GM21825 (cell line): ENCODE results near the gene TRABD.
"Not testable (repeated sequence)": the region's sequence is repeated elsewhere in the genome, so short reads cannot be mapped to it uniquely, and the experiment has no call there.

Source experiments
- ATAC-seq: cut with Tn5 transposase; IDR thresholded peaks from one replicate; pipeline ENCODE4 v1.9.1; 2021; ENCODE audit warnings: mild to moderate bottlenecking, moderate library complexity; ENCODE audit not compliant: unreplicated experiment

The TRABD gene, protein sequence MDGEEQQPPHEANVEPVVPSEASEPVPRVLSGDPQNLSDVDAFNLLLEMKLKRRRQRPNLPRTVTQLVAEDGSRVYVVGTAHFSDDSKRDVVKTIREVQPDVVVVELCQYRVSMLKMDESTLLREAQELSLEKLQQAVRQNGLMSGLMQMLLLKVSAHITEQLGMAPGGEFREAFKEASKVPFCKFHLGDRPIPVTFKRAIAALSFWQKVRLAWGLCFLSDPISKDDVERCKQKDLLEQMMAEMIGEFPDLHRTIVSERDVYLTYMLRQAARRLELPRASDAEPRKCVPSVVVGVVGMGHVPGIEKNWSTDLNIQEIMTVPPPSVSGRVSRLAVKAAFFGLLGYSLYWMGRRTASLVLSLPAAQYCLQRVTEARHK

DNA sequence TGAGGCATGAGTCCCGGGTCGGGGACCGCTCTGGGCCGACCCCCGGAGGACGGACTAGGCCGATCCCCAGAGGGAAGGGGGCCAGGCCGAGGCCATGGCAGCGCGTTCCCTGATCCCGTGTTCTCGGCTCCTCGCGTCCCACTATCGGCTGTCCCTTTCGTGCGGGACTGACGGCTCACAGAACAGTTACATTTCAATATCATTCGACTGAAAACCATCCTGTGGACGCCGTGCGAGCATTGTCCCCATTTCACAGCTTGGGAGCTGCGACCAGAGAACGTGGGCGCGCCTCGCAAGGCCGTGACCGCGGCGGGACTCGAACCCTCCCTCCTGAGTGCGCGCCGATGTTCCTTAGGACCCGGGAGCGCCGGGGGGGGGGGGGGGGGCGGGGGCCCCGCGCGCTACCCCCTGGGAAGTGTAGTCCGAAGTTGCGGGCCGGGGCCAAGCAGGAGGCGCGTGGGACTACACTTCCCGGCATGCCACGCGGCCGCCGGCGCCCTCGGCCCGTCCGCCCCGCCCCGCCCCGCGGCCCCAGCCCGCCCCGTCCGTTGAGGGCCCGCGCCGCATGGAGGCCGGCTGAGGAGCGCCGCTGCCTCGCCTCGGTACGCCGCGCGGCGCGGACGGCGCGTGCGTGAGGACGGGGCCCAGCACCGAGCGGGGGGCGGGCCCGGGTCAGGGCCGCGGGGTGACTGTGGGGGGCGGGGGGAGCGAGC lies at the start of gene TRABD:
Gene TRABD, plus strand, starts transcription at position 539 of the 713 bp plus-strand sequence. CDS start 7,148 bp downstream, outside the sequence.
- peak; percentile 29 for ATAC-seq

DNA sequence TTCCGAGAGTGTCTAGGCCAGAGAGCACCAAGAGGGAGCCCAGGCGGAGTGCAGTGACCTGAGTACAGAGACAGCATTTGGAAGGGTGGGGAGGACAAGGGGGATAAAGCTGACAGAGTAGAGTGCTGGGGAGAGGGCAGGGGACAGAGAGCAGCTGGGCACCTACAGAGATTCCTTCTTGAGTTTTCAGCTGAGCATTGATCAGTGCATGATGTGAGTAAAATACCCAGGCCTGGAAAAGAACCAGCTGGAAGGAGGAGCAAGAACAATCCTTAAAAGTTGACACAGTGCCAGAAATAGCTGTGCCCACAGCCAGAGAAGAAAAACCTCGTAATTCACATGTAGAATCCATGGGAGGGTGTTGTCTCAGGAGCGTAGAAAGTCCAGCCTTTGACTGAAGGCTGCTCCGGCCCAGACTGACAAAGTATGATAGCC lies 49.1 kb upstream of the TRABD start:
- no peak for ATAC-seq

DNA sequence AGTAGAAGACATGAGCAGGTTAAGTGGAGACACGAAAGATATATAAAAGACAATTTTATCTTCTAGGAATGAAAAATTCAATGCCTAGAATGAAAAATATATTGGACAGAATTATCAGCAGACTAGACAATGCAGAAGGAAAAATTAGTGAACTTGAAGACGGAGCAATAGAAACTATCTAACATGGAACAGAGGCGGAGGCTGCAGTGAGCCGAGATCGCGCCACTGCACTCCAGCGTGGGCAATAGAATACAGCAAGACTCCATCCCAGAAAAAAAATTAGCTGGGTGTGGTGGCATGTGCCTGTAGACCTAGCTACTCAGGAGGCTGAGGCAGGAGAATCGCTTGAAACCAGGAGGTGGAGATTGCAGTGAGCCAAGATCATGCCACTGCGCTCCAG lies 48.4 kb upstream of the TRABD start:
- not testable (repeated sequence) for ATAC-seq

DNA sequence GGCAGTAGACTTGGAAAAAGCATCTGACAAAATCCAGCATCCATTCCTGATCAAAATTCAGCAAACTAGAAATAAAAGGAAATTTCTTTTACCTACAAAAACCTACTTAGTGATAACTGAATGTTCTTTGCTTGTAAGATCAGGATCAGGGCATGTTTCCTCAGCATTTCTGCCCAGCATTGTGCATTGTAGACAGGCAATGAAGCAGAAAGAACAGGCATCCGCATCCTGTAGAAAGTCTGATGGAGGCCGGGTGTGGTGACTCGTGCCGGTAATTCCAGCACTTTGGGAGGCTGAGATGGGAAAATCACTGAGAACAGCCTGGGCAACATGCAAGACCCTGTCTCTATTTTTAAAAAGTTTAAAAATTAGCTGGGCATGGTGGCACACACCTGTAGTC lies 47.7 kb upstream of the TRABD start:
- ATAC-seq = no peak

DNA sequence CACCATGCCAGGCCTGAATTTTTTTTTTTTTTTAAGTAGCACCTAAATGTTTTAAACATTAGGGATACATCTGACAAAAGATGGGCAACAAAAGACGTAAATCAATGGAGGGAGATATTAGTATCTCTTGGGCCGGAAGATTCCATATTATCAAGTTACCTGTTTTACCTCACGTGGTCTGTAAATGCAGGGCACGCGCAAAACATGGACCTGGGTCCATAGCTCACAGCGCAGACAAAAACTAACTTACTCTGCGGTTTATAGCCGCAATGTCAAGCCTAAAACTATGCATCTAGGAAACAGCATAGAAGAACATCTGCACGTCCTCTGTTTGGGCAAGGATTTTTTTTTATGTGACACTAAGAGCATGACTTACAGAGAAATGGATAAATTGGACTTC lies 46.7 kb upstream of the TRABD start:
- no peak for ATAC-seq

DNA sequence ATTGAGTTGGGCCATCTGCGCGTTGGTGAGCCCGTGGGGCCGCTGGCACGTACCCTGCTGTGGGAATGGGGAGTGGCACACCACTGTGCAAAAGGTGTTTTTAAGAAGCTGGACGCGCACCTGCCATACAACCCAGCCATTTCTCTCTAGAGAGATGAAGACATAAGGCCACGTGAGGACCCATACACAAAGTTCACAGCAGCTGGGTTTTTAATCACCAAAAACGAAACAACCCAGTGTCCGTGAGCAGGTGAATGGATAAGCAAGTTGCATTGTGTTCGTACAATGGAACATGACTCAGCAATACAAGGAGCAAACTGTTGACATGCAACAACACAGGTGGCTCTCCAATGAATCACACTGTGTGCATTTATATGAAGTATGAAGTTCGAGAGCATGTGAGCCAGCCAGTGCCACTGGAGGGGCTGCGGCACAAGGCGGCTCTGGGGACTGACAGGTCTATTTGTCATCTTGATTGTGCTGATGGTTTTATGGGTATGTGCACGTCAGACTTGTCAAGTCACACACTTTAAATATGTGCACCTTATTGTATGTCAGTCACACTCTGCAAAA lies 45.8 kb upstream of the TRABD start:
- no peak for ATAC-seq

DNA sequence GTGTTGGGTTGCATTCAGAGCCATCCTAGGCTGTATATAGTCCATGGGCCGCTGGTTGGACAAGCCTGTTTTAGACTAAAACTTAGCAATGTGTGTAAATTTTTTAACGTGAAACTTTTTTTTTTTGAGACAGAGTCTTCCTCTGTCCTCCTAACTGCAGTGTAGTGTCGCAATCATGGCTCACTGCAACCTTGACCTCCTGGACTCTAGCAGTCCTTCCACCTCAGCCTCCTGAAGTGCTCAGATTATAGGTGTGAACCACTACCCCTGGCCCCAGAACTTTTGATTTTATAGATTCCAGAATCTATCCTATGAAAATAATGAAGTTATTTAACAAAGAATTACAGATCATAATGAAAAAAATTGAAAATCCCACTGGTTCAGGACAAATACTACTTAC lies 45.1 kb upstream of the TRABD start:
- no peak for ATAC-seq

DNA sequence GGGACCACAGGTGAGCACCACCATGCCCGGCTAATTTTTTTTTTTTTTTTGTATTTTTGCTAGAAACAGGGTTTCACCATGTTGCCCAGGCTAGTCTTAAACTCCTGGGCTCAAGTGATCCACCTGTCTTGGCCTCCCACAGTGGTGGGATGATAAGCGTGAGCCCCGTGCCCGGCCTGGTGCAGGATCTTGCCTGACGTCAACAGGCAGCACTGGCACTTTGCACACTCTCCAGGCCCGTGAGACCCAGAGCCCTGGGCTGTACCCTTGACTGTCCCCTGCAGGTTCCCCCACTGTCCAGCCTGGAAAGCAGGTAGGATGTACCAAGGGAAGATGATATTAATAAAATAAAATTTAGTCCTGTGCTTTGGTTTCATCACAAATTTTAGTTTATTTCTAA lies 44.3 kb upstream of the TRABD start:
- no peak for ATAC-seq

DNA sequence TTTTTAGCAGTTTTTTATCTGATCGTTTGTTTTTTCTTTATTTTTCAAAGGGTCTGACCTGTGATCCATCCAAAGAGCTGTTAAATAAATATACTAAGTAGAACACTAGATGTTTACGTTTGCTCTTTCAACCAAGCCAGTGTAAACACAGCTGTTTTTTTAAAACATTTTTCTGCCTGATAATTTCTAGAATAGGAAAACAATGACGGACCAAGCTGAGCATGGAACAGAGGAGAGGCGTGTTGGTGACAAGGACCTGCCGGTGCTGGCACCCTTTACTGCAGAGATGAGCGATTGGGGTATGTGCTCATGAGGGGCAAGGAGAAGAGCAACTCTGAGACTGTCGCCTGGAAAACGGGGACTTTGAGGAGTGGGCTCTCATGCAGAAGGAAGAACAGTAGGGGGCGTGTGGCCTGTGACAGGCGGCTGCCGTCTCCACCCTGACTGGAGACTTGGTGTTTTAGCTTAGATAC lies 43.8 kb upstream of the TRABD start:
- ATAC-seq = no peak

DNA sequence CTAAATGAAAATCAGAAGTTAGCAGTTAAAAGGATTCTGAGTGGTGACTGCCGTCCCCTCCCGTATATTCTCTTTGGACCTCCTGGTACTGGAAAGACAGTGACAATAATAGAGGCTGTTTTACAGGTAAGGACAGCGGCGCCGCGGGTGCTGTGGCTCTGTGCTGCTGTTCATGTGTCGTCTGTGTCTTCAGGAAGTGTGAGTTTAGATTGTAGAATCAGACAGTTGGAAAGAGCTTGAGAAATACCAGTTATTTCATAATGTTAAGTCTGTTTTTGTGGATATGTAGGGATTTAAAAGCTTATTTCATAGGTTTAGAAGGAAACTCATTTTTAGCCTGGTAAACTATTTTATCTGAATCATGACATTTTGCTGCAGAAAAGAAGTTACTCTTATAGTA lies 42.6 kb upstream of the TRABD start:
- no peak for ATAC-seq

DNA sequence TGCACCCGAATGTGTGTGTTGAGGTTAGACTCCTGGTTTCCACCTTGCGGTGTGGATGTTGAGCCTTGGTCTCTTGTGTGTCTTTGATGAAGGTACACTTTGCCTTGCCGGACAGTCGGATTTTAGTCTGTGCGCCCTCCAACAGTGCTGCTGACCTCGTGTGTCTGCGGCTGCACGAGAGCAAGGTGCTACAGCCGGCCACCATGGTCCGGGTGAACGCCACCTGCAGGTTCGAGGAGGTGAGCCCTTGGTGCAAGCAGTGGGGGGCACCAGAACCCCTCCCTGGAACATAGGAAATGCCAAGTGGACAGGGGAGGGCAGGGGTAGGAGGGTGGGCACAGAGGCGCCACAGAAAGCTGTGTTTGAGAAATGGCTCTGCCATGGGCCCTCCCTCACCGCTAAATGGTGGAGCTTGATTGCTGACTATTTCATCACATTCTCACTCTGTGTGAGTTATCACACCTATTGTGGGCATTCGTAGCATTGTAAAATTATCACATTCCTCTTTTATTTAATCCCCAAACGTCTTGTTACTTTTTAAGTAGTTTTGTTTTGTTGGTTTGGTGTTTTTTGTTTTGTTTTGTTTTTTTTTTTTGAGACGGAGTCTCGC lies 41.6 kb upstream of the TRABD start:
- no peak for ATAC-seq

DNA sequence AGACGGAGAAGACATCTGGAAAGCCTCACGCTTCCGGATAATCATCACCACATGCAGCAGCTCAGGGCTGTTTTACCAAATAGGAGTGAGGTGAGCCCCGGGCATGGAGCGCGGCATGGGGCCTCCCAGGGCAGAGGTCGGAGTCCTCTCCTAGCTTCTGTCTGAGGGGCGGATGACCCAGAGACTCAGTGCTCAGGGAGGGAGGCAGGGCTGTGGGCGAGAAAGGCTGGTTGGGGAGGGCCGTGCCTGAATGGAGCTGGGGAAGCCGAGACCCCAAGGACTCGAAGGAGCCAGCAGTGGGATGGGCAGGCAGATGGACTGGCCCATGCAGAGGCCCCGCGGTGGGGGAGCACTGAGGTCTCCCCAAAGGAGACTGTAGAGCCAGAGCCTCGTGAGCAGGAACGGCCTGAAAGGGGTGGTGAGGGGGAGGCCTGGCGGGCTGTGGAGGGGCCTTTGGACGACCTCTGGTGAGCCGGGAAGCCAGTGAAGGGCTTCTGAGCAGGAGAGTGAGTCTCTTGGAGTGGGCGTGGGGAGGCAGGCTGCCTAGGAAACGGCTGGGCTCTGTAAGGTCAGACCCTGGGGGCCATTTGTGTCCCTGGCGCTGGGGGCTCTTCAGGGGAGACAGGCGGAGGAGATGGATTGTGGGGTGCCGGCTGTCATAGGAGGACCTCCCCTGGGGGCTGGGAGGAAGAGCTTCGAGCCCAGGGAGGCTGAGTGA lies 39.8 kb upstream of the TRABD start:
- no peak for ATAC-seq

DNA sequence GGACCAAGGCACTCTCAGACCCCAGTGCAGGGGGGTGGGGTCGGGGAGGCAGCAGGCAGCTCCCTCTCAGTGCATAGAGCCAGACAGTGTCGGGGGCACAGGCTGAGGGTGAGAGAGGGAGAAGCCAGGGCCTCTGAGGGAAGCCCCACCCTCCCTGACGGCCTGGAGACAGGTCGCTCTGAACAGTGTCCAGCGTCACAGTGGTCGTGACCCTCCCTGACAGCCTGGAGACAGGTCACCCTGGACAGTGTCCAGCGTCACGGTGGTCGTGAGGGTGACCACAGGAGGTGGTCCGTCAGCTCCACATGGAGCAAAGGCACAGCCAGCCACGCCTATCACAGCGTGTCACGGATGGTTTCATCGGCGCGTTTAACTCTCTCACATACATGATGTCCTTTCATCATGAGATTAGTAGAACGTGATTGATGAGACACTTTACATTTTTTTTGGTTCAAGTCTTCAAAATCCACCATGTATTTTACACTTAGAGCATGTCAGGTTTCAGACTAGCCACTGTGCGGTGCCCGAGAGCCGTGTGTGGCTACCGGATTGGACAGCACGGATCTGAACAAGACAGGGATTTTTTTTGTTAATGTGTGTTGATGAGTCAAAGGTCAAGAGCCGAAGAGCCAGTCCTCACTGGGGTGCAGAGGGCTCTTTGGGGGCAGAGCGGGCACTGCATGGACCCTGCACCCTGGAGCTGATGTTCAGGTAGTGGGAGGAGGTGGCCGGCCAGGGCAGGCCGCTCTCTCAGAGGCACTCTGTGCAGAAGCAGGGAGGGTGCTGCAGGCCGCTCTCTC lies 39.1 kb upstream of the TRABD start:
- no peak for ATAC-seq

DNA sequence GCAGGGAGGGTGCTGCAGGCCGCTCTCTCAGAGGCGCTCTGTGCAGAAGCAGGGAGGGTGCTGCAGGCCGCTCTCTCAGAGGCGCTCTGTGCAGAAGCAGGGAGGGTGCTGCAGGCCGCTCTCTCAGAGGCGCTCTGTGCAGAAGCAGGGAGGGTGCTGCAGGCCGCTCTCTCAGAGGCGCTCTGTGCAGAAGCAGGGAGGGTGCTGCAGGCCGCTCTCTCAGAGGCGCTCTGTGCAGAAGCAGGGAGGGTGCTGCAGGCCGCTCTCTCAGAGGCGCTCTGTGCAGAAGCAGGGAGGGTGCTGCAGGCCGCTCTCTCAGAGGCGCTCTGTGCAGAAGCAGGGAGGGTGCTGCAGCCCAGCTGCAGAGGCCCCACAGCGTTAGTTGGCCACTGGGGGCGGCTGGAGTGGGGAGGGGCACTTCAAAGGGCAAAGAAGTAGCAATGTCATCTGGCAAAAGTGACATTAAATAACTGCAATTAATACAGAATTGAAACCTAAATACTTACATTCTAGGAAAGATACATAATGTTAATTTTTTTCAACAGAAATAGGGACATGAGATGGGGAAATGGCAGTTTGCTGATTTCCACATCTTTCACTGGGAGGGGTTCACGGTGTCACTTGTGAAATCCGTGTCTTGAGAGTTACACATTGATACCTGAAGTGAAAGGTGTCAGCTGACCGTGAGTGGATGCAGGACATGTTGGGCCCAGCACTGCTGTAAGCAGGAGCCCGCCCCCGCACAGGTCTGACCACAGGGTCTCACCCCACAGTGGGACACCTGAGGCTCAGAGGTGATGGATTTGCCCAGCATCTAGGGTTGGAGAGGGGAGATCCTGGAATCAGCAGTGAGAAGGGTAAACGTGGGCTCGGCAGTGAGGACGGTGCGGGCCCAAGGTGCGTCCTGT lies 38.2 kb upstream of the TRABD start:
- ATAC-seq = not testable (repeated sequence)

DNA sequence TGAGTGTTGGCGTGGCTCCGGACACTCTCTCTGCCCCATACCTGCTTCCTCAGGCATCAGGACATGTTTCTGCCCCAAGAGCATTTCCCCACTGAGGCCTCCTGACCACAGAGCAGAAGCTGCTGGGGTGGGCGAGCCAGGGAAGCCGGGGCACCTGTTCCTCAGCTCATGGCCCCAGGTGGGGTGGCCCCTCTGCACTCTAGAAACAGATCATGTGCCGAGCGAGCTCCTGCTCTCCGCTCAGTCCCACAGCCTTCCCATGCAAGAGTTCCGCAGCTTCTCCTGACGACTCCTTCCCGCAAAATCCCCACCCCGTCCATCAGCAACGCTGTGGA lies 37.6 kb upstream of the TRABD start:
- no peak for ATAC-seq

DNA sequence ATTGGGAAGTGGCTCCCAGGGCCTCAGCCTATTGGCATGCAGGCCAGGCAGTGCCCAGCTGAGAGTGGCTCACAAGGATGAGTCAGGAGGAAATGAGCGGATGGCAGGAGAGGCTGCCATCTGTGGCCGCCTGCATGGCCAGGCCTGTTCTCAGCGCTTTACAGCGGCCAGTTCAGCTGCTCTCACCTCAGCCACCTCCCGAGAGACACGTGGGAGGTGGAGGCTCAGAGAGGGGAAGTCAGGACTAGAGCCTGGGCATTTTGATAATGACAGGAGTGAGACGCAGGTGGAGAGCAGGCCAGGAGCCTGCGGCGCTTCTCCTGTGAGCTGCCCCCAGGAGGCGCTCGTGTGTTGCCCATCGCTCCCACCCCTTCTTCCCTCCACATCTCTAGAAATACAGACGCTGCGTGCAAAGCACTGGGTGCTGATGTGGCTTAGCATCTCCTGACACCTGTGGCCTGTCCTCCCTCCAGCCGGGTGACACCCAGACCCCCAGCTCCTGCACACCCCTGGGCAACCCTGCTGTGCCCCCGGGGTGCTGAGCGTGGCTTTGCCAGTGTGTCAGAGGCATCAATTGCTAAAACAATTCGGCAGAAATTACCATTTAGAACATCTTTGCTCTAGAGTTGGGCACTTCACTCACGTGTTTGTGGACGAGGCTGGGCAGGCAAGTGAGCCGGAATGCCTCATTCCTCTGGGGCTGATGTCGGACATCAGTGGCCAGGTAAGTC lies 36.6 kb upstream of the TRABD start:
- no peak for ATAC-seq

DNA sequence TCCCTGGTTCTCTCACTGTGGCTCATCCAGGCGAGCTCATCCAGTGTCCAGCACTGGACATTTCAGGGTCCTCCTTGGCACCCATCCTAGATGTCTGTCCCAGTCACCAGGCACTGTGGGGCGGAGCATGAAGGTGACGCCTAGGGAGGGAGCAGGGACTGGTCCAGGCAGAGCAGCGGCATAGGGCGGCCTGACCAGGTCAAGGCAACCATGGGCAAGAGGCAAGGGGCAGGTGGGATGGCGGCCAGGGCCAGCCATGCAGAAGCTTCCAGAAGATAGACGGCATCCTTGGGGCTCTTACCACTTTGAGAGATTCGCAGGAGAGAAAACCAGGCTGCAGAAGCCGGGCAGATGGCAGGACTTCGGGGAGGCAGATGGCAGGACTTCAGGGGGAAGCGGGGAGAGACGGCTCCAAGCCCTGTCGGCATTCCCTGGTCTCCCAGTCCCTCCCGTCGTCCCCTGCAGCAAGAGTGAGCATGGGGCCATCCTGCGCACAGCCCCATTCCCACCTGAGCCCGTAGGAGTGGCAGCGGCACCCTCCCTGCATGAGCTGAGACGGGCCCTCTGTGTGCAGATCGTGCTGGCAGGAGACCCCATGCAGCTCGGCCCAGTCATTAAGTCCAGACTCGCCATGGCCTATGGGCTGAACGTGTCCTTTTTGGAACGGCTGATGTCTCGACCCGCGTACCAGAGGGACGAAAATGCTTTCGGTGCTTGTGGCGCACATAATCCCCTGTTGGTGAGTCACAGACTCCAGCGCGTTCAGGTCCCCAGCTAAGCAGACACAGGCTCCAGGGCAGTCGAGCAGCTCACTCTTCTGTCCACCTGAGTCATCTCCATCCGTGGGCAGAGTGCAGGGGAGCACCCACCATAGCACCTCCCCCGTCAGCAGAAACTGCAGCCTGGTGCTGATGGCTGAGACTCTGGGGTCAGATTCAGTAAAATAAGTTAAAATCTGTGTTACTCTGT lies 35.3 kb upstream of the TRABD start:
- no peak for ATAC-seq
